GM19099 (cell line): ENCODE results near the gene HNRNPH1.

Source experiments
- POLR2A ChIP-seq: IDR thresholded peaks from 3 replicates; pipeline ENCODE4 v1.6.1; 2011; ENCODE audit warnings: low read depth; ENCODE audit not compliant: insufficient read length; ENCODE audit errors: extremely low read depth

The HNRNPH1 gene

DNA sequence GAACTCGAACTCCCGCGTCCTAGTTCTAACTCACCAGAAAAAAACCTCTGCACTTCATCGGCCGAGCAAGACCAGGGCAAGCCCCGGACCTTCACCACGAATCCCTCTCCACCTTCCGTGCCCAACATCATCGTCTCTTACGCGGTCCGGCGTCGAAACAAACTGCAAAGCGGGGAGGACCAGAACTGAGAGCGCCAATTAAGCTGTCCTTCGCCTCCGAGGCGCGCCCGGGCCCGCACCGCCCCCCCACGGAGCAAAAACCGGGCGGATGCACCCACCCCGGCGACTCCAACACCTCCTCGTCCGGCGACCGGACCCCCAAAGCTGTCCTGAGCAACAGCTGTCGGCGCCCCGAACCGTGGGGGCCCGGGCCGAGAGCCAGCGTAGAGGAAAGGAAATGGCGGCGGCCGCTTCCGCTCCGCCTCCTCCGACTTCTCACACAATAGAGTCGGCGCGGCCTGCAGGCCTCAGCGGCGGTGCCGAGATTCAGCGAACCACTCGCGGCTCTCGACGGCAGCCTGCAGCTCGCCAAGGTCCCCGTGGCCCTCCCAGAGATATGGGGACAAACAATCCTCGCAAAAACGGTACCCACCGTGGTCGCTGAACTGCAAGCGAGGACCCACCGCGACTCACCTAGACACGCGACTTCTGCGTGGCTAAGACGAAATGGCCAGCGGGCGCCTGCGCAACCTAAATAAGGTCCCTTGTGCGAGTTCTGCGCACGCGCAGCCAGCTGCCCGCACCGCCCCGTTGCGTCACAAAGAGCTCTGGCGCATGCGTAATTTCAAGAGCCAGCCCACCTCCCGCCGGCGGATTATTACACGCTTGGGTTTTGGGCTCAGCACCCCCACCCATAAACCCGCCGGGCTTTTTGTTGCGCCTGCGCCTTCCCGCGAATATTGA lies at the start of gene HNRNPH1:
TSS of gene HNRNPH1 (minus strand) at position 669 of the 903 bp plus-strand sequence. CDS start at position 131, 538 bp downstream.
- TF ChIP-seq POLR2A, result peak; percentile 100

DNA sequence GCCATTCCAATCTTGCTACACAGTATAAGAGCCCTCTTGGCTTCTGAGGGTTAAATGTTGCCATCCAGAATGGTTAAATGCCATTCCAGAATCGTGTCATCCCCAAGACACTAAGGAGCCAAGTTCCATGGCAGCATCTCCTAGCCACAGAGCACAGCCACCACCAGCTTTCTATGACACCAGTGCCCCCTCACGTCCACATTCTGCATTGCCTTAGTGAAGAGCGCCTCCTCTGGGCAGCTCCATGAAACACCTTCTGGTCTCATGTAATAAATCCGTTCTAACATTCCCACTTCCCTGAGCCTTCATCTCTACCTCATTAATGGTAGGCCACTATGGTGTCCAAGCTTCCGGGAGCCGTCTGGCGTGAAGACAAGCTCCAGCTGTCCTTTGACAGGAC lies 44.9 kb upstream of the HNRNPH1 start:
- TF ChIP-seq POLR2A, result no peak

- no peak for TF ChIP-seq POLR2A
These were observed 24.9 kb upstream of the HNRNPH1 start for GRCh38 chr5:179648410-179648809.

DNA sequence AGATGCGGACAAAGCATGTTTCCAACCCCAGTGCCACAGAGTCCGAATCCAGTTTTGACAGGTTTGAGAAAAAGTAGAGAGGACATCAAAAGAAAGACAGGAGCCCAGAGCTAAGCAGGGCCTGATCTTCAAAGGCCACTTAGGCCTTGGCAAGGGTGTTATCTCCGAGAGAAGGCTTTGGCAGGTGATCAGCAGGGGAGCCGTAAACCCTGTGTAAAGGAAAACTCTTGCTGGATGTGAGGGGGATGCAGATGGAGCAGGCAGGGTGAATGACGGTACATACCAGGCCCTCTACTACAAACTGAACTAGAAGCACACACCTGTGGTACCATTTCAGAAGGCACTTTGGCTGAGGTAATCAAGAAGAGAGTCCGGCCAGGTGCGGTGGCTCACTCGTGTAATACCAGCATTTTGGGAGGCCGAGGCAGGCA lies 1.4 kb upstream of the HNRNPH1 start:
- TF ChIP-seq POLR2A, result no peak

- TF ChIP-seq POLR2A, result peak; percentile 28
These were observed 653 bp upstream of the HNRNPH1 start for GRCh38 chr5:179623906-179624741.

DNA sequence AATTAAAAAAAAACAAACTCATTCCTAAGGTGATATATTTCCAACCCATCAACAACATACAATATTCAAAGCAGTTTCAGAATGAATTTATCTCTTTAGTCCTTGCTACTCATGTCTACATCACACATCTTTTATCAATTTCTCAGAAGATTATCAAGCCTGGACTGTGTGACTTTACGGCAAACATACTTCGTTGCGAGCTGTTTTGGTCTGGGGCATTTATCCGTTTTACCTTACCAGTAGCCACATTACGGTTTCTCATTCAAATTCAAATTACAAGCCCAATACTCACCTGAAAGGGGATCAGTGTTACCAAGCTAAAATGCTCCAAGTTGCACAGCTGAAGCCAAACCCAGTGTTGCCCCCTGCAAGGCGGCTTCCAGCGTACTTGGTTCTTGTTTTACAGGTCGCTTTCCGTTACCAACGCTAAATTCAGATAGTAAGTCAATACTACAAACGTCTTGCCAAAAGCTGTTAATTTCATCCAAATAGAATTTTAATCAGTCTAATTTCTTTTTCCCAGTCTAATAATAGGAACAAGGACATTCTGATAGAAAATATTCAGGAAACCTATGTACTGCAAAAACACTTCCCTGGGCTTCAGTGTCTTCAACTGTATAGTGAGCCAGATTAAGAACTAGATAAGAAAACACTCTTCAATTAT lies 1.8 kb downstream of the HNRNPH1 start:
- TF ChIP-seq POLR2A, result no peak

GRCh38 chr5:179620703-179621350 lies 2.6 kb downstream of the HNRNPH1 start:
- peak; percentile 24 for TF ChIP-seq POLR2A

DNA sequence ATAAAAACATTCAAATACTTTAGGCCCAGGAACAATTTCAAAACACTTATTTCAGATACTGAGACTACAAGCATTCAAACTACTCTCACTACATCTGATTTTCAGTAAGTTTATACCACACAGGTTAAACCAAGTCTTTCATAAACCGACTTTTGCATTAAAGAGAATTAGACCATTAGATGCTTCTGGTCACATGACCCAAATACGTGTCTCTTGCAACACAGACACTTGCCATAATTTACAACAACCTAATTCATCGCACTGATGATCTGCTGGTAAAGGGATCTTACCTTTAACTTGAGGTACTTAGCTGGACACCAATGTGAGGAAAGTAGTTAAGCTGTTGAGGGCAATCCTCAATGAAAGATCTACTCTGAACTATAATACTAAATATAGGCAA lies 3.2 kb downstream of the HNRNPH1 start:
- no peak for TF ChIP-seq POLR2A

GRCh38 chr5:179619776-179620175 lies 3.7 kb downstream of the HNRNPH1 start:
- TF ChIP-seq POLR2A, result no peak

DNA sequence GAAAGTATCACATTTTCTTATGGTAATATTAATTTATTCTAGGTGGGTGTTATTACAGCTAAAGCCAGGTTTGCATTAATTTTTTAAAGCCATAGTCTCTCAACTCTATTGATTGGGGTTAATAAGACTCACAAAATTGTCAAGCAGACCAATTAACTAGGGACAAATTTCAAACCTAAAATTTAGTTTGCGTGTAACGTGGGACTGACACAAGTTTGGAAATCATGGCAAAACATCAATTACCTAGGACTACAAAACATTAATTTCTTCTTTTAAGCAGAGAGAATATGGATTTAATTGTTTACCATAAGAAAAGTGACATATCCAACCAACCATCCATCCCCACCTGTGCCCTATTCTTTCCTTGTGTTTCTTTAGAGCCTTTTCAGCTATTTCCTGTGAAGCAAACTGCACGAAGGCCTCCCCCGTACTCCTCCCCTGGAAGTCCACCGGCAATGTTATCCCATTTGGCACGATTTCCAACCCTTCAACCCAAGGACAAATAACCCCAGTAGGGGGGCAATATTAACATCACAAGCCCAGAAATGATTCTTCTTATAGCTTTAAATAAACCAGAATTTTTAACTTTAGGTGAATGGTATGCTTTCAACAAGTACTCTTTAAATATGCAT lies 4.4 kb downstream of the HNRNPH1 start:
- no peak for TF ChIP-seq POLR2A

DNA sequence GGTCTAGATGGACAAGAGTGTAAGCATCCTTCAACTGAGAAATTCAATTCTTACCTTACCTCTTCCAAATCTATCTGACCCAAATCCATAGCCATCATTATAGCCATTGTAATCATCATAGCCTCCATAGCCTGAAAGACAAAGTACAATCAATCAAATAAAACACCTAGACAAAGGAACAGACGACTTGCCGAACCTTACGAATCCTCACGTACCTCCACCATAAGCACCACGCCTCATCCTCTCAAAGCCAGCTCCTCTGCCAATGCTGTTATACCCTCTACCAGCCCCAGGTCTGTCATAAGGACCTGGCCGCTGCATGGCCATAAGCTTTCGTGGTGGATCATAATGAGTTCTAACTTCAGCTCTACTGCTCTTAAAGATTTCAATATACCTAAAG lies 5.5 kb downstream of the HNRNPH1 start:
- no peak for TF ChIP-seq POLR2A

- no peak for TF ChIP-seq POLR2A
These were observed 7.4 kb downstream of the HNRNPH1 start for GRCh38 chr5:179616002-179616594.

DNA sequence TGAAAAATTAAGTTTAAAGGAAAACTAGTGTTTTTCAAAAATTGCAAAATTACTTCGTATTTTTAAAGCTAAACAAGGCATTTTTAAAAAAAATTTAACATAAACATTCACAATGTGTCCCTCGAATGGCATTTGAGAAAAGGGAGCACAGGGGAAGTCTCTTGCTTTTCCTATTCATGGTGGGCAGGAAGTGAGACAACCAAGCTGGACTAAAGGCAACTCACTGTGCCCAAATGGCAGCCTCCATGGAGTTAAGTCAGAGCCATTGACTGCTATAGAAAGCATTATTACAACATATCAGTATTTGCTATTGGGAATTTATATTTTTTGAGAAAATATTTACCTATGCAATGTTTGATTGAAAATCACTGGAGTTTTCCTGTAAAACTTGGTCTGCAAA lies 8.3 kb downstream of the HNRNPH1 start:
- TF ChIP-seq POLR2A, result no peak

DNA sequence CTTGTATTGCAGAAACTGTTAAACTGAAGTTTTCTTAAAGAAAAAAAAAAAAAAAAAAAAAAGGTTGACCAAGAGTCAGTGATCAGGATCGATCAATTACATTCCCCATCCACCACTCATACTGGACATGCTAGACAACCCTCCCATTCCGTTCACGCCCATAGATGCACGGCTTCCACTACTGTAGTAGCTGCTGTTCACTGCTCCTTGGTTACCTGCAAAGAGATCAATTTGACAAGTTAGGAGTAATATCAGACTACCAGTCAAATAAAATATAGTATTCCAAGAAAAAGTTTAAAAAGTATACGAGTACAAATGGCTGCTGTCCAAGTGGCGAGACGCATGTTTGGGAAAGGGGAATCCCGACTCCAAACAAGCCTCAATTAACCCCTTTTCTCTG lies 8.7 kb downstream of the HNRNPH1 start:
- TF ChIP-seq POLR2A, result peak; percentile 17
